K562 (cell line): ENCODE measurements around the gene TMTC4. TPM values are rescaled to one million over a fixed set of nuclear protein-coding genes. Genes with fewer than 3 reads are reported as not detected.
A peak's percentile ranks its signal among the peaks of the same experiment; 100 is the strongest.

Source experiments
- CHD2 ChIP-seq: IDR thresholded peaks from 2 replicates; pipeline ENCODE4 v1.6.1; 2011; ENCODE audit warnings: low read depth, low read length
- EWSR1 ChIP-seq: fragments of 450-650 bp; IDR thresholded peaks from 2 replicates; pipeline ENCODE4 v1.6.1; 2018; ENCODE audit warnings: borderline replicate concordance, mild to moderate bottlenecking, low read depth, moderate library complexity; ENCODE audit not compliant: partially characterized antibody
- FOXJ3 ChIP-seq: sonication (generic); formaldehyde crosslinking; IDR thresholded peaks from 2 replicates; pipeline ENCODE4 v1.4.0; 2020; ENCODE audit warnings: mild to moderate bottlenecking, missing genetic modification reagents
- LCOR ChIP-seq: sonication (generic); formaldehyde crosslinking; IDR thresholded peaks from 2 replicates; pipeline ENCODE4 v1.8.0; 2022; ENCODE audit warnings: mild to moderate bottlenecking, missing genetic modification reagents
- NFIC ChIP-seq: fragments of 450-650 bp; IDR thresholded peaks from 2 replicates; pipeline ENCODE4 v1.6.1; 2017; ENCODE audit warnings: mild to moderate bottlenecking, inconsistent platforms
- RBM39 ChIP-seq: fragments of 200-400 bp; formaldehyde crosslinking; optimal IDR thresholded peaks from 2 replicates; pipeline ENCODE3; 2018; ENCODE audit warnings: low read depth, low read length
- SMAD1 ChIP-seq: fragments of 150-350 bp; IDR thresholded peaks from 2 replicates; pipeline ENCODE4 v1.6.1; 2014; ENCODE audit warnings: low read length, low read depth; ENCODE audit not compliant: partially characterized antibody
- SP2 ChIP-seq: IDR thresholded peaks from 2 replicates; pipeline ENCODE4 v1.6.1; 2011; ENCODE audit warnings: mild to moderate bottlenecking, low read depth, low read length, moderate library complexity; ENCODE audit not compliant: poor library complexity, severe bottlenecking; ENCODE audit errors: extremely low read depth
- TRIM24 ChIP-seq, 2 experiments: fragments of 450-650 bp; IDR thresholded peaks; 2 replicates each; pipeline ENCODE4 v1.6.1; 2016
- ZBTB9 ChIP-seq: fragments of 450-650 bp; formaldehyde crosslinking; IDR thresholded peaks from 2 replicates; pipeline ENCODE4 v1.4.0; 2020; ENCODE audit warnings: mild to moderate bottlenecking, moderate library complexity
- ZNF124 ChIP-seq: sonication (generic); formaldehyde crosslinking; IDR thresholded peaks from 2 replicates; pipeline ENCODE4 v1.8.1; 2022; ENCODE audit warnings: missing genetic modification reagents
- ZNF277 ChIP-seq: fragments of 250-450 bp; sonication (Bioruptor Pico); IDR thresholded peaks from 2 replicates; pipeline ENCODE4 v1.8.0; 2022; ENCODE audit warnings: inconsistent platforms, mild to moderate bottlenecking, moderate library complexity, borderline replicate concordance
- ZNF644 ChIP-seq: fragments of 200-800 bp; sonication (Bioruptor generic); IDR thresholded peaks from 2 replicates; pipeline ENCODE4 v1.6.1; 2016; ENCODE audit warnings: low read depth, missing genetic modification characterization, missing compliant biosample characterization
- ZNF696 ChIP-seq: fragments of 250-450 bp; sonication (Bioruptor Pico); conservative IDR thresholded peaks from 2 replicates; pipeline ENCODE4 v1.4.0; 2020; ENCODE audit warnings: mild to moderate bottlenecking, moderate library complexity
- polyA plus RNA-seq, 8 experiments: library from polyadenylated mRNA; depleted of rRNA in 4 of 8; stranded (reverse) in 5 of 8; unstranded in 3 of 8; fragments of >200 nt; fragmentation: Nextera tagmentation in 2 of 8; fragmentation: Illumina TruSeq in 1 of 8; extraction: Ambion mirVana in 2 of 8; extraction: Trizol in 1 of 8; gene quantifications; 2 replicates each; pipeline versions ENCODE4 v1.2.1 to v1.2.3, GENCODE V29; 2011 to 2014; ENCODE audit warnings: inconsistent platforms in 1 of 8, missing spikeins in 1 of 8
- total RNA-seq, 7 experiments: library from RNA; depleted of rRNA in 6 of 7; stranded (reverse); fragments of >200 nt in 6 of 7; fragmentation: Illumina TruSeq in 2 of 7; extraction: Trizol in 2 of 7; gene quantifications; 2 replicates each; pipeline versions ENCODE4 v1.2.1 to v1.2.3, GENCODE V29; 2011 to 2021; ENCODE audit warnings: low replicate concordance in 1 of 7
- TF ChIP-seq, protein P1 (sequence below): fragments of 150-350 bp; IDR thresholded peaks from 2 replicates; pipeline ENCODE4 v1.6.1; 2014; ENCODE audit warnings: low read depth, mild to moderate bottlenecking, low read length, borderline replicate concordance
- TF ChIP-seq, protein P2 (sequence below): fragments of 200-800 bp; sonication (Bioruptor generic); IDR thresholded peaks from 2 replicates; pipeline ENCODE4 v1.6.1; 2016; ENCODE audit warnings: missing genetic modification characterization, missing compliant biosample characterization

Gene TMTC4
- total and polyA plus RNA-seq, 9 of the 15 experiments (the other 6 are each of a cell fraction or from before 2014, with no cell fraction given): 3.5 to 16.7 (median 11.8) TPM

DNA sequence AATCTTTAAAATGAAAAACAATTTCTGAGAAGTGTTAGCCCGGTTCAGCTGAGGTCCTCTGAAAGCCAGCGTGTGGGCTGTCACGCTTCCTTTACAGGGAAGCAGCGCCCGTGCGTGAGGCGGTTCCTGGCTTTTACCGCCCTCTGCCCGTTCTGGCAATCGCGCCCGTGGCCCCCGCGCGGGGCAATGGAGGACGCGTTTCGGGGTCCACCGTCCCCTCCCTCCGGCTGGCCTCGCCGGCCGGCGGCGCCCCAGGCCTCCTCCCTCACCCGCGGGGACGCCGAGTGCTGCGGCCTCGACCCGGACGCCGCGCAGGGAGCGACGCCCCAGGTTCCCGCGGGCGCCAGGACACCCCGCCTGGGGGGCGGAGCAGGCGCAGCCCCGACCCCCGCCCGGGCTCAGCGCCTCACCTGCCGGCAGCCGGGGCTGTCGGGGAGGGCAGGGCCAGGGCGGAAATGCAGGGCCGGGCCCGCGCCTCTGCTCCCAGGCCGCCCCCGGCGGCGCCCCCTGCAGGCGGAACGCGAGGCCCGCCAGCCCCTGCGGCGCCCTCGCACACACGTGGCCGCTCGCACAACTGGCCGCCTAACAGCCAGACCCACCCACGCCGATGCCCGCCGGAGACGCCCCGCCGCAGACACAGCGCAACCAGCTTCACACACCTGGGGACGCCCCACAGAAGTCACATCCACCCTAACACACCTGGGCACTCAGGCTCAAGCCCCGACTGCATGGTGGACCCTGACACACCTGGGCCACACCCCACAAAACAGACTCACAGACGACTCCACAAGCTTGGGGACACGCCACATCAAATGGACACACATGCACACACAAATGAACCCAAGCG, 86.0 kb downstream of the TMTC4 start, which contains the start of gene GGACT (continued):
- TF ChIP-seq ZNF696 (CRISPR knock-in tag) (no peak), NFIC (no peak), ZNF277 (CRISPR knock-in tag) (no peak), FOXJ3 (CRISPR knock-in tag) (no peak), ZNF644 (tag) (no peak), SP2 (no peak), LCOR (CRISPR knock-in tag) (no peak), EWSR1 (no peak), RBM39 (no peak), ZBTB9 (CRISPR knock-in tag) (no peak; the same call in 1 of the 2 replicates), ZNF124 (no peak), CHD2 (no peak), TRIM24 (IDR thresholded peaks at IDR 0.05) (0 out of 4 replicates have a peak, but pooled peaks of 1 of the 2 experiments have one; percentile 11), SMAD1 (no peak)
- TF ChIP-seq, protein P1, sequence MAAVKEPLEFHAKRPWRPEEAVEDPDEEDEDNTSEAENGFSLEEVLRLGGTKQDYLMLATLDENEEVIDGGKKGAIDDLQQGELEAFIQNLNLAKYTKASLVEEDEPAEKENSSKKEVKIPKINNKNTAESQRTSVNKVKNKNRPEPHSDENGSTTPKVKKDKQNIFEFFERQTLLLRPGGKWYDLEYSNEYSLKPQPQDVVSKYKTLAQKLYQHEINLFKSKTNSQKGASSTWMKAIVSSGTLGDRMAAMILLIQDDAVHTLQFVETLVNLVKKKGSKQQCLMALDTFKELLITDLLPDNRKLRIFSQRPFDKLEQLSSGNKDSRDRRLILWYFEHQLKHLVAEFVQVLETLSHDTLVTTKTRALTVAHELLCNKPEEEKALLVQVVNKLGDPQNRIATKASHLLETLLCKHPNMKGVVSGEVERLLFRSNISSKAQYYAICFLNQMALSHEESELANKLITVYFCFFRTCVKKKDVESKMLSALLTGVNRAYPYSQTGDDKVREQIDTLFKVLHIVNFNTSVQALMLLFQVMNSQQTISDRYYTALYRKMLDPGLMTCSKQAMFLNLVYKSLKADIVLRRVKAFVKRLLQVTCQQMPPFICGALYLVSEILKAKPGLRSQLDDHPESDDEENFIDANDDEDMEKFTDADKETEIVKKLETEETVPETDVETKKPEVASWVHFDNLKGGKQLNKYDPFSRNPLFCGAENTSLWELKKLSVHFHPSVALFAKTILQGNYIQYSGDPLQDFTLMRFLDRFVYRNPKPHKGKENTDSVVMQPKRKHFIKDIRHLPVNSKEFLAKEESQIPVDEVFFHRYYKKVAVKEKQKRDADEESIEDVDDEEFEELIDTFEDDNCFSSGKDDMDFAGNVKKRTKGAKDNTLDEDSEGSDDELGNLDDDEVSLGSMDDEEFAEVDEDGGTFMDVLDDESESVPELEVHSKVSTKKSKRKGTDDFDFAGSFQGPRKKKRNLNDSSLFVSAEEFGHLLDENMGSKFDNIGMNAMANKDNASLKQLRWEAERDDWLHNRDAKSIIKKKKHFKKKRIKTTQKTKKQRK: no peak
- TF ChIP-seq, protein P2, sequence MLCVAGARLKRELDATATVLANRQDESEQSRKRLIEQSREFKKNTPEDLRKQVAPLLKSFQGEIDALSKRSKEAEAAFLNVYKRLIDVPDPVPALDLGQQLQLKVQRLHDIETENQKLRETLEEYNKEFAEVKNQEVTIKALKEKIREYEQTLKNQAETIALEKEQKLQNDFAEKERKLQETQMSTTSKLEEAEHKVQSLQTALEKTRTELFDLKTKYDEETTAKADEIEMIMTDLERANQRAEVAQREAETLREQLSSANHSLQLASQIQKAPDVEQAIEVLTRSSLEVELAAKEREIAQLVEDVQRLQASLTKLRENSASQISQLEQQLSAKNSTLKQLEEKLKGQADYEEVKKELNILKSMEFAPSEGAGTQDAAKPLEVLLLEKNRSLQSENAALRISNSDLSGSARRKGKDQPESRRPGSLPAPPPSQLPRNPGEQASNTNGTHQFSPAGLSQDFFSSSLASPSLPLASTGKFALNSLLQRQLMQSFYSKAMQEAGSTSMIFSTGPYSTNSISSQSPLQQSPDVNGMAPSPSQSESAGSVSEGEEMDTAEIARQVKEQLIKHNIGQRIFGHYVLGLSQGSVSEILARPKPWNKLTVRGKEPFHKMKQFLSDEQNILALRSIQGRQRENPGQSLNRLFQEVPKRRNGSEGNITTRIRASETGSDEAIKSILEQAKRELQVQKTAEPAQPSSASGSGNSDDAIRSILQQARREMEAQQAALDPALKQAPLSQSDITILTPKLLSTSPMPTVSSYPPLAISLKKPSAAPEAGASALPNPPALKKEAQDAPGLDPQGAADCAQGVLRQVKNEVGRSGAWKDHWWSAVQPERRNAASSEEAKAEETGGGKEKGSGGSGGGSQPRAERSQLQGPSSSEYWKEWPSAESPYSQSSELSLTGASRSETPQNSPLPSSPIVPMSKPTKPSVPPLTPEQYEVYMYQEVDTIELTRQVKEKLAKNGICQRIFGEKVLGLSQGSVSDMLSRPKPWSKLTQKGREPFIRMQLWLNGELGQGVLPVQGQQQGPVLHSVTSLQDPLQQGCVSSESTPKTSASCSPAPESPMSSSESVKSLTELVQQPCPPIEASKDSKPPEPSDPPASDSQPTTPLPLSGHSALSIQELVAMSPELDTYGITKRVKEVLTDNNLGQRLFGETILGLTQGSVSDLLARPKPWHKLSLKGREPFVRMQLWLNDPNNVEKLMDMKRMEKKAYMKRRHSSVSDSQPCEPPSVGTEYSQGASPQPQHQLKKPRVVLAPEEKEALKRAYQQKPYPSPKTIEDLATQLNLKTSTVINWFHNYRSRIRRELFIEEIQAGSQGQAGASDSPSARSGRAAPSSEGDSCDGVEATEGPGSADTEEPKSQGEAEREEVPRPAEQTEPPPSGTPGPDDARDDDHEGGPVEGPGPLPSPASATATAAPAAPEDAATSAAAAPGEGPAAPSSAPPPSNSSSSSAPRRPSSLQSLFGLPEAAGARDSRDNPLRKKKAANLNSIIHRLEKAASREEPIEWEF (CRISPR knock-in tag): no peak
